ENCODE results near the gene HBA1.
"Not testable (repeated sequence)": the region's sequence is repeated elsewhere in the genome, so short reads cannot be mapped to it uniquely, and the experiment has no call there.

HBA1 gene

DNA sequence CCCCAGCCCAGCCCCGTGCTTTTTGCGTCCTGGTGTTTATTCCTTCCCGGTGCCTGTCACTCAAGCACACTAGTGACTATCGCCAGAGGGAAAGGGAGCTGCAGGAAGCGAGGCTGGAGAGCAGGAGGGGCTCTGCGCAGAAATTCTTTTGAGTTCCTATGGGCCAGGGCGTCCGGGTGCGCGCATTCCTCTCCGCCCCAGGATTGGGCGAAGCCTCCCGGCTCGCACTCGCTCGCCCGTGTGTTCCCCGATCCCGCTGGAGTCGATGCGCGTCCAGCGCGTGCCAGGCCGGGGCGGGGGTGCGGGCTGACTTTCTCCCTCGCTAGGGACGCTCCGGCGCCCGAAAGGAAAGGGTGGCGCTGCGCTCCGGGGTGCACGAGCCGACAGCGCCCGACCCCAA lies 474 bp upstream of the HBA1 start:
- DNase-seq = not testable (repeated sequence)

DNA sequence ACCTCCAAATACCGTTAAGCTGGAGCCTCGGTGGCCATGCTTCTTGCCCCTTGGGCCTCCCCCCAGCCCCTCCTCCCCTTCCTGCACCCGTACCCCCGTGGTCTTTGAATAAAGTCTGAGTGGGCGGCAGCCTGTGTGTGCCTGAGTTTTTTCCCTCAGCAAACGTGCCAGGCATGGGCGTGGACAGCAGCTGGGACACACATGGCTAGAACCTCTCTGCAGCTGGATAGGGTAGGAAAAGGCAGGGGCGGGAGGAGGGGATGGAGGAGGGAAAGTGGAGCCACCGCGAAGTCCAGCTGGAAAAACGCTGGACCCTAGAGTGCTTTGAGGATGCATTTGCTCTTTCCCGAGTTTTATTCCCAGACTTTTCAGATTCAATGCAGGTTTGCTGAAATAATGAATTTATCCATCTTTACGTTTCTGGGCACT lies 928 bp downstream of the HBA1 start:
- DNase-seq = no peak

DNA sequence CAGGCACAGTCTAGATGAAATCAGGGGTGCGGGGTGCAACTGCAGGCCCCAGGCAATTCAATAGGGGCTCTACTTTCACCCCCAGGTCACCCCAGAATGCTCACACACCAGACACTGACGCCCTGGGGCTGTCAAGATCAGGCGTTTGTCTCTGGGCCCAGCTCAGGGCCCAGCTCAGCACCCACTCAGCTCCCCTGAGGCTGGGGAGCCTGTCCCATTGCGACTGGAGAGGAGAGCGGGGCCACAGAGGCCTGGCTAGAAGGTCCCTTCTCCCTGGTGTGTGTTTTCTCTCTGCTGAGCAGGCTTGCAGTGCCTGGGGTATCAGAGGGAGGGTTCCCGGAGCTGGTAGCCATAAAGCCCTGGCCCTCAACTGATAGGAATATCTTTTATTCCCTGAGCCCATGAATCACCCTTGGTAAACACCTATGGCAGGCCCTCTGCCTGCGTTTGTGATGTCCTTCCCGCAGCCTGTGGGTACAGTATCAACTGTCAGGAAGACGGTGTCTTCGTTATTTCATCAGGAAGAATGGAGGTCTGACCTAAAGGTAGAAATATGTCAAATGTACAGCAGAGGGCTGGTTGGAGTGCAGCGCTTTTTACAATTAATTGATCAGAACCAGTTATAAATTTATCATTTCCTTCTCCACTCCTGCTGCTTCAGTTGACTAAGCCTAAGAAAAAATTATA lies 1.6 kb downstream of the HBA1 start:
- DNase-seq = no peak

DNA sequence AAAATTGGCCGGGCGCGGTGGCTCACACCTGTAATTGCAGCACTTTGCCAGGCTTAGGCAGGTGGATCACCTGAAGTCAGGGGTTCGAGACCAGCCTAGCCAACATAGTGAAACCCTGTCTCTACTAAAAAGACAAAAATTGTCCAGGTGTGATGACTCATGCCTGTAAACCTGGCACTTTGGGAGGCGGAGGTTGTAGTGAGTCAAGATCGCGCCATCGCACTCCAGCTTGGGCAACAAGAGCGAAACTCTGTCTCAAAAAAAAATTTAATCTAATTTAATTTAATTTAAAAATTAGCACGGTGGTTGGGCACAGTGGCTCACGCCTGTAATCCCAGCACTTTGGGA lies 2.2 kb downstream of the HBA1 start:
- no peak for DNase-seq

DNA sequence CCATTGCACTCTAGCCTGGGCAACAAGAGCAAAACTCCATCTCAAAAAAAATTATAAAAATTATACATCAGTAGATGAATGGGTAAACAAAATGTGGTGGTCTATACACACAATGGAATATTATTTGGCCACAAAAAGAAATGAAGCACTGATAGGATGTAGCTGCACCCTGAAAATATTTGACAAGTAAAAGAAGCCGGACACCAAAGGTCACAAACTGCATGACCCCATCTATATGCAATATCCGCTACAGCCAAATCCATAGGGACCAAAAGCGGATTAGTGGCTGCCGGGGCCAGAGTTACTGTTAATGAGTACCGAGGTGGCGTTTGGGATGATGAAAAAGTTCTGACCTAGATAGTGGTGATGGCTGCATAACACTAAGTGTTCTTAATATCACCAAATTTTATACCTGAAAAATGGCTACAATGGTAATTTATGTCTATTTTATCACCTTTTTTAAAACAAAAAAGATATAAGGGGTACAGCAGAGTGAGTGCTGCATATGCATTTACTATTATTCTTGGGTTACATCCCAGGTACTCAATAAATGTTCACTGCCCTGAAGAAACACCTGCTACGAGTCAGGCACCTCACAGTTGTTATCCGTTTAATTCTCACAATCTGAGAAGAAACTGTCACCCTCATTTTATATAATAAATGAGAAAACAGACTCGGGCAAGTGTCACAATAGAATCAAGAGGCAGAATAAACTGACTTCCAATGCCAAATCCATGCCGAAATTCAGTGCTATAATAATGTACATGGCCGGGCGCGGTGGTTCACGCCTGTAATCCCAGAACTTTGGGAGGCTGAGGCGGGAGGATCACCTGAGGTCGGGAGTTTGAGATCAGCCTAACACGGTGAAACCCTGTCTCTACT lies 3.0 kb downstream of the HBA1 start:
- DNase-seq = no peak

DNA sequence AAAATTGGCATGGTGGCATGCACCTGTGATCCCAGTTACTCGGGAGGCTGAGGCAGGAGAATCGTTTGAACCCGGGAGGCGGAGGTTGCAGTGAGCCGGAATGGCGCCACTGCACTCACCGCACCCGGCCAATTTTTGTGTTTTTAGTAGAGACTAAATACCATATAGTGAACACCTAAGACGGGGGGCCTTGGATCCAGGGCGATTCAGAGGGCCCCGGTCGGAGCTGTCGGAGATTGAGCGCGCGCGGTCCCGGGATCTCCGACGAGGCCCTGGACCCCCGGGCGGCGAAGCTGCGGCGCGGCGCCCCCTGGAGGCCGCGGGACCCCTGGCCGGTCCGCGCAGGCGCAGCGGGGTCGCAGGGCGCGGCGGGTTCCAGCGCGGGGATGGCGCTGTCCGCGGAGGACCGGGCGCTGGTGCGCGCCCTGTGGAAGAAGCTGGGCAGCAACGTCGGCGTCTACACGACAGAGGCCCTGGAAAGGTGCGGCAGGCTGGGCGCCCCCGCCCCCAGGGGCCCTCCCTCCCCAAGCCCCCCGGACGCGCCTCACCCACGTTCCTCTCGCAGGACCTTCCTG lies 3.7 kb downstream of the HBA1 start, which contains the start of gene HBQ1:
HBQ1 (plus strand) TSS at position 359 of the 575 bp plus-strand sequence; CDS start at position 387, 28 bp downstream.
- DNase-seq = peak; percentile 57

DNA sequence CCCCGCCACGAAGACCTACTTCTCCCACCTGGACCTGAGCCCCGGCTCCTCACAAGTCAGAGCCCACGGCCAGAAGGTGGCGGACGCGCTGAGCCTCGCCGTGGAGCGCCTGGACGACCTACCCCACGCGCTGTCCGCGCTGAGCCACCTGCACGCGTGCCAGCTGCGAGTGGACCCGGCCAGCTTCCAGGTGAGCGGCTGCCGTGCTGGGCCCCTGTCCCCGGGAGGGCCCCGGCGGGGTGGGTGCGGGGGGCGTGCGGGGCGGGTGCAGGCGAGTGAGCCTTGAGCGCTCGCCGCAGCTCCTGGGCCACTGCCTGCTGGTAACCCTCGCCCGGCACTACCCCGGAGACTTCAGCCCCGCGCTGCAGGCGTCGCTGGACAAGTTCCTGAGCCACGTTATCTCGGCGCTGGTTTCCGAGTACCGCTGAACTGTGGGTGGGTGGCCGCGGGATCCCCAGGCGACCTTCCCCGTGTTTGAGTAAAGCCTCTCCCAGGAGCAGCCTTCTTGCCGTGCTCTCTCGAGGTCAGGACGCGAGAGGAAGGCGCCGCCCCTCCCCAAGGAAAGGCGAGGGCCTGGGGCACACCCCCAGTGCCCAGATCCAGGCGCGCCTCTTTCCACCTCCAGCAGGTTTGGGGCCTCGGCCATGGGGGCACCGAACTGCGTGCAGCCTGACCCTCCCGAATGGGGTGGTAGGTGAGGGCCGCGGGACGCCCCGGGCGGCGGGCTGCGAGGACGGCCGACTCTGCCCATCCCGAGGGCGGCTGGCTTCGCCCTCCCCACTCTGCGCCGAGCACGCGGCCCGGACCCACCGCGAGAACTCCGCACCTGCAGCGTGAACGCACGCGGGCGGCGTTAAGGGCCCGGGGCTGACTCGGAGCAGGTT lies 4.4 kb downstream of the HBA1 start:
- peak; percentile 85 for DNase-seq

DNA sequence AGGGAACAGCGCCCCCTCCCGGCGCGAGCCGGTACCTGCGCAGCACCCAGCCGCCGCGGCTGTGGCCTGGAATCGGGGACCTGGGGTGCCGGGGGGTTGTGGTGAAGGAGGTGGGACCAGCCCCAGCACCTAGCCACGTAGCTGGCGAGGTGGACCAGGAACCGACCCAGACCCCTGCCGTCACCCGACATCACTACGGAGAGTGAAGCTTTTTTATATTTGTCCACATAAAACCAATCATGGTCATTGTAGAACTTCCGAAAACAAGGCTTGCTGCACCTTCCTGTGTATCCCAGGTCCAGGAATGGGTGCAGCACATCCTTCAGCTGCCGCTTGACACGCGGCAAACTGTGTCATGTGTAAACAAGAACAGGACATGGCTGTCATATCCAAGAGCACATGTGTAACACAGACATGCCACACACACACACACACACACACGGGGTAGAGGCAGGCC lies 5.1 kb downstream of the HBA1 start:
- no peak for DNase-seq

DNA sequence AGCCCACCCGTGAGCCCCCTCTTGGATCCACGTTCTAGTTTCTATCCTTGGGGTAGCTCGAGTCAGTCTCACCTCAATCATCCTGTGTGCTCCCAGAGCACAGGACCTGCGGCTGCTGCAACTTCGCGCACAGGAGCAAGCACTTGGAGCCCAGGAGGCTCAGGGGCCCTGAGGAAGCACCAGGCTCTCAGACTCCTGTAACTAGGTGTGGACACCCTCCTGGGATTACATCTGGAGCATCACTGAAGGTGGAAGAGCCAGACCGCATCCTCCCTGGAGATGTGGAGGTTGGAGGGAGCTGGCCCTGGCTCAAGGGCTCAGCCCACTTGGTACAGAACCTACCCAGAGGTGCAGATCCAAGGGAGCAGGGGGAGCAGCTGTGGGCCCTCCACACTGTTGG lies 6.5 kb downstream of the HBA1 start:
- no peak for DNase-seq

DNA sequence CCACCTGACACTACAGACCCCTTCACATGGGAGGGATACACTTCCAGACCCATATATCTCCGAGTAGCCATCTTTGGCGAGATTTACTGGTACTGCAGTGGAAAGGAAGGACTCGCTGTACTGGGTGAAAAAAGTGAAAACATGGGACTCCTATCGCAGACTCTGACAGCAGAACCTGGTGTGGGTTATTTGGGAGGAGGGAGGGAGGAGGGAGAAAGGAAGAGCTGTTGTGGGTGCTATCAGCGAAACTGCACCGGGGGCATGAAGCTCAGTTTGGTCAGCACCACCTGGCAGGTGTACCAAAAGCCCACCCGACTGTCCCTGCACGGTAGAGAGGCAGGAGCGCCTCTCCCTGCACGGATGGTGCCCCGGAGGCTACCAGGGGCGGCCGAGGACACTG lies 8.7 kb downstream of the HBA1 start:
- DNase-seq = no peak

DNA sequence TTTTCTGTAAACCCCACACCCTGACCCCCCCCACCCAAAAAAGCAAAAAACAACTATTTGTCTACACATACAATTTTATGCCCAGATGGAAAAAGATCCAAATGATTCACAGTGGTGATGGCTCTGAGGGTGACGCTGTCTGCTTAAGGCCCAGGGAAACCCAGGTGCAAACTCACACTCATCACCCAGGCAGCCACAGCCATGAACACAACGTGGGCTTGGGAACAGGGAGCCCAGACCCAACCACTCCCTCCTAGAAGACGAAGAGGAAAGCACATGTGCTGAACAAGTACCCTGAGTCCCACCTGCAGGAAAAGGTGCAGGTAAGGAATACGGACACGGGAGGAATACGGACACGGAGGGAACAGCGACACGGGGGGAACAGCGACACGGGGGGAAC lies 9.2 kb downstream of the HBA1 start:
- DNase-seq = no peak

DNA sequence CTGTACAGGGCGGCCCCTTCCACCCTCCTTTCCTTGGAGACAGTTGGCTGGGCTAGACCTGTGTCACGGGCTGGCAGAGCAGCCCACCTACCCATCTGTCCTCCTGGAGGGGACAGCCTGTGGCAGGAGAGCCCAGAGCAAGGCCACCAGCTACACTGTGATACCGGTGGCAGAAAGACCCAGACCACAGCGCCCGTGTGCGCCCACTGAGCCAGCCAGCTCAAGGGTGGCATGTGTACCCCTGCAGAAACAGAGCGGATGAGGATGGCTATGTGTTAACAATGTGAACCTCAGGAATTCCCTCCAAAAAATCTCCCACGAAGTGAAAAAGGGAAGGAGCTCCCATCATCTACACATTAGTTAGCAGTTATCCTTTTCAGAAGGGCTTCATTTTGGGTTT lies 10.8 kb downstream of the HBA1 start:
- no peak for DNase-seq

DNA sequence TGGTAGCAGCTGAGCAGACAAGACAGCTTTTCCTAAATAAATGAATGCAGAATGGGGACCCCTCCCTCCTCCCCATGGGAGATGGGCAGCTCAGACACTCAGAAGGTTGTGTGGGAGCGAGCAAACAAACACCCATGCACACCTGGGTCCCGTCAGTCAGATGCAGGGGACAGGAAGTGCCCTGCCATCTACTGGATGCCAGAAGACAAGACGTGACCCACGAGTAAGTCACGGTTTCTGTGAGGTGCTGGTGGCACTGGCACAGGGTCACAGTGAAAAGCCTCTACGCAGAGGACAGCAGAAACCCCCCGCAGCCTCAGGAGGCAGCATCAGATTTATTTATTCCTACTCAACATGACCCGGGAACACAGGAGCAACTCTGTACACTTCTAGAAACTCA lies 12.2 kb downstream of the HBA1 start:
- no peak for DNase-seq

DNA sequence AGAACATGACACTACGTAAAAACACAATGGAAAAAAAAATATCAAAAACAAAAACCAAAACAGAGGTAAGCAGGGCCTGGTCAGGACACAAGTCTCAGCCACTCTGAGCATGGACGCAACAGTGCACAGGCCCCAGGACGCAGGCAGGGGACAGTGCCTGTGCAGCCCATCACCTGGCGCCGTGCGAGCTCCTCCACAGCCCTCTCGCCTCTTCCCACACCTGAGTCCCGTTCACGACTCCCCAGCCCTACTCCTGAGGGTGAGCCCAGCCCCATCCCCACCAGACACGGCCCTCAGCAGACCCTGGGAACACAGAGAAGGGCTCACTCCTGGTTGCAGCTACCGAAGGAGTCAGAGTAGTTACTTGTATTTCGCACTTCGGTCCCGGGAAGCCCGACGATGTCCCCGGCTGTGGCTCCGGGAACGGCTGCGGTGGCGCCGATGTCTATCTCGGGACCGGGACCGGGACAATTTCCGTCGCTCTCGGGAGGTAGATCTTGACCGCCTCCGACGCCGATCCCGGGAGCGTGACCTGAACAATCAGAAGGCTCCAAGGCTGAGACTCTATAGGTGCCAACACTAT lies 13.2 kb downstream of the HBA1 start:
- DNase-seq = no peak

DNA sequence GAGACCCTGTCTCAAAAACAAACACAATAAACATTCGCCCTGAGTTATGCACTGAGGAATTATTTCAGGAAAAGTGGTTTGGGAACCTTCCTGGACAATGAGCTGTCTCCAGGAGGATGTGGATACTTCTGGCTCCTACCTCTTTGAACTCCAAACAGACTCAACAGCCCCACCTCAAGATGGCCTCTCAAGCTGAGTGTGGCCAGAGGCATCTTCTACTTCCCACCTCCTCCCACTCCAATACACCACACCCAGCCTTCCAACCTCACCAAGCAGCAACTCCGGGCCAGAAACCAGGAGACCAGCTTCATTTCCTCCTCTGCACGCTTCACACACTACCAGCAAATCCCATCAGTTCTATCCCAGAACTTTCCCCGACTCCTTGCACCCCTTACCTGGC lies 15.4 kb downstream of the HBA1 start:
- DNase-seq = no peak

DNA sequence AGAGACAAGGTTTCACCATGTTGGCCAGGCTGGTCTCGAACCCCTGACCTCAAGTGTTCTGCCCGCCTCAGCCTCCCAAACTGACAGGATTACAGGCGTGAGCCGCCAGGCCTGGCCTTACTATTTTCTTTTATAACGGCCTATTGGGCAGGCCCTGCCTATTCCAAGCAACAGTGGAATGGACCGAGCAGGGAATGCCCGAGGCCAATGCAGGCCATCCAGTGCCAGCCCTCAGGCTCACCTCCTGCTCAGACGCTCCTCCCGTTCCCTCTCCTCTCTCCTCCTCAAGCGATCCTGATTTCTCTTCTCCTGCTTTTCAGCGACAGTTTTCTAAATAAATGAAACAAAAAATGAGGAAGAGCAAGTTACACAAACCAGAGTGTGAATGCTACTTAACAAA lies 16.2 kb downstream of the HBA1 start:
- no peak for DNase-seq

DNA sequence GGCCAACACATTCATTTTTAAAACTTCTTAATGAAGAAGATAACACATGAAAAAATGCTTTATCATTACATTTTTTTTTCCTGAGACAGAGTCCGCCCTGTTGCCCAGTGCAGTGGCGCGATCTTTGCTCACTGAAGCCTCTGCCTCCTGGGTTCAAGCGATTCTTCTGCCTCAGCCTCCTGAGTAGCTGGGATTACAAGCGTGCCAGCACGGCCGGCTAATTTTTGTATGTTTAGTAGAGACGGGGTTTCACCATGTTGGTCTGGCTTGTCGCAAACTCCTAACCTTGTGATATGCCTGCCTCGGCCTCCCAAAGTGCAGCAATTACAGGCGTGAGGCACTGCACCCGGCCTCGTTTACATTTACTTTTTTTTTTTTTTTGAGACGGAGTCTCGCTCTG lies 17.0 kb downstream of the HBA1 start:
- no peak for DNase-seq

DNA sequence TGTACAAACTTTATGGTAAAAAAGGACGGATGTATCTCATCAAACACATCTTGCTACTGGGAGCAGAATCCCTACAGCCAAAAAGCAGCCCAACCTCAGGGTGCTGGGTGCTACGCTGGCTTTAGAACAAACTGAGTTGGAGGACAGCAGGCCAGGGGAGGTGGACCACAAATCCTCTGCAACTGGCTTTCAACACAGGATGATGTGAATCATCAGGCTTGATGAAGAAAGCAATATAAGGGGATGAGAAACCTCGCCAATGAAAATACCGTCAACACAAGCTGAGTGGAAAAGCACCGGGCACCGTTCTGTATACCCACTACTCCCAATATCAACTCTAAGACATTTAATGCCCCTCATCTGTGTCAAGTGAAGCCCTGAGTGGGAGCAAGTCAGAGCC lies 18.0 kb downstream of the HBA1 start:
- DNase-seq = no peak

DNA sequence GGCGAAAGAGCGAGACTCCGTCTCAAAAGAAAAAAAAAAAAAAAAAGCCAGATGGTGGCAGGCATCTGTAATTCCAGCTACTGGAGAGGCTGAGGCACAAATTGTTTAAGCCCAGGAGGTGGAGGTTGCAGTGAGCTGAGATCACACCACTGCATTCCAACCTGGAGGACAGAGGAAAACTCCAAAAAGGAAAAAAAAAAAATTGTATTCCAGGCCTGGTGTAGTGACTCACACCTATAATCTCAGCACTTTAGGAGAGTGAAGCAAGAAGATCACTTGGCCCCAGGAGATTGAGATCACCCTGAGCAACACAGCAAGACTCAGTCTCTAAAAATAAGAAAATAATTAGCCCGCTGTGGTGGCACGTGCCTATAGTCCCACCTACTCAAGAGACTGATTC lies 23.9 kb downstream of the HBA1 start:
- DNase-seq = peak; percentile 22

DNA sequence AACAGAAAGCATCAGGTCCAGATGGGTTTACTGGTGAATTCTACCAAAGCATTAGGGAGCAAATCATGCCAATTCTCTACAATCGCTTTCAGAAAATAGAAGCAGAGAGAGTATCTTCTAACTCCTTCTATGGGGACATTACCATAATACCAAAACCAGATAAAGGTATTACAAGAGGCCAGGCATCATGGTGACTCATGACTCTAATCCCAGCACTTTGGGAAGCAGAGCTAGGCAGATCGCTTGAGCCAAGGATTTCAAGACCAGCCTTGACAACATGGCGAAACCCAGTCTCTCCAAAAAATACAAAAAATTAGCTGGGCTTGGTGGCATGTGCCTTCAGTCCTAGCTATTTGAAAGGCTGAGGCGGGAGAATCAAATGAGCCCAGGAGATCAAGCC lies 26.8 kb downstream of the HBA1 start:
- no peak for DNase-seq

DNA sequence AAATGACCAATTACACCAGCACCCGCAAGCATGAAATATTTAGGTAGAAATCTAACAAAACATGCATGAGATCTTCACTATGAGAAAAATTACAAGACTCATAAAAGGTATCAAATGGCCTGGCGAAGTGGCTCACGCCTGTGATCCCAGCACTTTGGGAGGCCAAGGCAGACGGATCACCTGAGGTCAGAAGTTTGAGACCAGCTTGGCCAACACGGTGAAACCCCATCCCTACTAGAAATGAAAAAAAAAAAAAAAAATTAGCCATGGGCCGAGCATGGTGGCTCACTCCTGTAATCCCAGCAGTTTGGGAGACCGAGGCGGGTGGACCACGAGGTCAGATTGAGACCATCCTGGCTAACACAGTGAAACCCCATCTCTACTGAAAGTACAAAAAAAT lies 27.6 kb downstream of the HBA1 start:
- DNase-seq = not testable (repeated sequence)

DNA sequence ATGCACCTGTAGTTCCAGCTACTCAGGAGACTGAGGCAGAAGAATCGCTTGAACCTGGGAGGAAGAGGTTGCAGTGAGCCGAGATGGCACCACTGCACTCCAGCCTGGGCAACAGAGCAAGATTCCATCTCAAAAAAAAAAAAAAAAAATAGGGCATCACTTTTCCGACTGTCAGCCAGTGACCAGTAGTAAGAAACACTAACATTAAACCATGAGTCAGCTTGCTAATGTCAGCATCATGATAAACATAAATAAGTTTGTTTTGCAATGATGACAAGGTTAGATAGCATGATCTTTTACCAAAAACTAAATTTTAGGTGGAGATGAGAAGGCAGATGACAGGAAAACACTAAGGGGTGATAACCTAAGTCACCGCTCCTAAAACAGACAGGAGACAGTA lies 32.9 kb downstream of the HBA1 start:
- DNase-seq = not testable (repeated sequence)
